CD4-positive, alpha-beta T cell (primary cell): ENCODE results near the gene C3orf38. TPM values are rescaled to one million over a fixed set of nuclear protein-coding genes. Genes with fewer than 3 reads are reported as not detected.
A peak's percentile ranks its signal among the peaks of the same experiment; 100 is the strongest.

ENCODE experiments used
- ATAC-seq: fragments of 200-7000 bp; cut with Tn5 transposase; one replicate; pipeline ENCODE4 v1.10.0; 2022; ENCODE audit warnings: mild to moderate bottlenecking; ENCODE audit not compliant: poor library complexity
- CTCF ChIA-PET: fragments of 350-600 bp; sonication (Branson Sonifier 250); formaldehyde crosslinking; loops from one replicate; lab custom pipeline; 2021; ENCODE audit warnings: antibody characterized with exemption, inconsistent platforms; lab: Charles Lee
- POLR2A ChIA-PET: fragments of 350-600 bp; sonication (Branson Sonifier 250); formaldehyde crosslinking; loops from one replicate; lab custom pipeline; 2021; ENCODE audit warnings: antibody characterized with exemption, inconsistent platforms; lab: Charles Lee
- DNase-seq, 14 experiments: peaks; one replicate each; pipeline ENCODE4 v3.0.0-alpha.2; 2013 to 2020; ENCODE audit warnings: mixed read lengths in 2 of 14
- H3K27ac ChIP-seq, 2 donors: one replicate each; pipeline versions ENCODE4 v1.5.1 to v1.7.0; 2013; ENCODE audit warnings: low read length in 2 of 2, low read depth in 1 of 2, mild to moderate bottlenecking in 1 of 2
- H3K27me3 ChIP-seq, 2 experiments: 1 replicate in 1 of 2; 2 replicates in 1 of 2; pipeline versions ENCODE4 v1.6.1 to v1.7.0; 2013; ENCODE audit warnings: low read length in 2 of 2, control low read depth in 1 of 2, mild to moderate bottlenecking in 1 of 2, moderate library complexity in 1 of 2; ENCODE audit not compliant: insufficient read depth in 2 of 2, control insufficient read depth in 1 of 2
- H3K36me3 ChIP-seq: one replicate; pipeline ENCODE4 v1.6.1; 2013; ENCODE audit warnings: low read length, control low read depth; ENCODE audit not compliant: insufficient read depth
- H3K4me1 ChIP-seq: one replicate; pipeline ENCODE4 v1.6.1; 2013; ENCODE audit warnings: low read length, control low read depth; ENCODE audit not compliant: insufficient read depth
- H3K4me3 ChIP-seq: one replicate; pipeline ENCODE4 v1.5.1; 2013; ENCODE audit warnings: mild to moderate bottlenecking, low read length, moderate library complexity
- H3K9me3 ChIP-seq, 2 experiments: 1 replicate in 1 of 2; 2 replicates in 1 of 2; pipeline versions ENCODE4 v1.6.1 to v1.7.0; 2013; ENCODE audit warnings: low read length in 2 of 2, mild to moderate bottlenecking in 2 of 2, control low read depth in 1 of 2, moderate library complexity in 1 of 2; ENCODE audit not compliant: control insufficient read depth in 1 of 2, insufficient read depth in 1 of 2
- H3K27ac Mint-ChIP-seq: one replicate; pipeline ENCODE4 v1.8.0; 2020; ENCODE audit warnings: mixed read lengths
- H3K27me3 Mint-ChIP-seq: one replicate; pipeline ENCODE4 v1.8.0; 2021; ENCODE audit warnings: mixed read lengths
- H3K36me3 Mint-ChIP-seq: one replicate; pipeline ENCODE4 v1.8.0; 2021; ENCODE audit warnings: low read depth, mixed read lengths
- H3K4me1 Mint-ChIP-seq: one replicate; pipeline ENCODE4 v1.8.0; 2021; ENCODE audit warnings: low read depth, mixed read lengths
- H3K4me3 Mint-ChIP-seq: one replicate; pipeline ENCODE4 v1.8.0; 2020; ENCODE audit warnings: mild to moderate bottlenecking, mixed read lengths
- H3K9me3 Mint-ChIP-seq: one replicate; pipeline ENCODE4 v1.8.0; 2020; ENCODE audit warnings: mixed read lengths
- intact Hi-C, 2 experiments: fragments of 100-400 bp; cut with DNase I in 1 of 2; cut with micrococcal nuclease in 1 of 2; formaldehyde crosslinking; loops; one replicate each; pipeline versions ENCODE4 v1.15.1 to v1.9.0; 2023 to 2025; cut with DNase I, micrococcal nuclease
- total RNA-seq, 174 experiments: library from RNA in 2 of 174; stranded (reverse) in 2 of 174; gene quantifications; one replicate each; pipeline ENCODE4 v1.2.3 and lab custom pipeline; 2021 to 2026
- TF ChIP-seq, protein P1 (sequence below): fragments of 200-600 bp; IDR thresholded peaks from one replicate; pipeline ENCODE4 v1.8.0; 2022; ENCODE audit warnings: antibody characterized with exemption, mild to moderate bottlenecking

The C3orf38 gene
- total RNA-seq, 2 experiments from 2014 or later, result 45.9 to 52.9 TPM

GRCh38 chr3:88112289-88112688 is 37.5 kb upstream of the C3orf38 start:
- intact Hi-C loops, result loop anchor here (5.0 to 10.0 kb wide), 4 partner anchors 55 to 340 kb away; partner anchors contain the start of genes CGGBP1 (in 1 of the 2) and ZNF654 (in 1 of the 2)
- Mint-ChIP-seq H3K27me3 (no peaks in the 10 kb centered on the region), H3K4me1 (peaks cover 24% of the 10 kb centered on the region), H3K4me3 (no peak overlapping the region), H3K27ac (no peak overlapping the region), H3K9me3 (no peaks in the 10 kb centered on the region), H3K36me3 (peaks cover 39% of the 10 kb centered on the region)
- POLR2A ChIA-PET, result interaction anchor here (1.6 kb wide), 1 partner anchor 54 kb away, joined by 7 read pairs; the partner anchor contains the start of genes CGGBP1 and ZNF654
- ATAC-seq, result no peak
- Histone ChIP-seq H3K27ac (no peak overlapping the region), H3K9me3 (no peaks in the 10 kb centered on the region), H3K4me1 (no peaks in the 10 kb centered on the region), H3K36me3 (peaks cover 24% of the 10 kb centered on the region), H3K27me3 (no peaks in the 10 kb centered on the region), H3K4me3 (no peak overlapping the region)
- TF ChIP-seq, protein P1, sequence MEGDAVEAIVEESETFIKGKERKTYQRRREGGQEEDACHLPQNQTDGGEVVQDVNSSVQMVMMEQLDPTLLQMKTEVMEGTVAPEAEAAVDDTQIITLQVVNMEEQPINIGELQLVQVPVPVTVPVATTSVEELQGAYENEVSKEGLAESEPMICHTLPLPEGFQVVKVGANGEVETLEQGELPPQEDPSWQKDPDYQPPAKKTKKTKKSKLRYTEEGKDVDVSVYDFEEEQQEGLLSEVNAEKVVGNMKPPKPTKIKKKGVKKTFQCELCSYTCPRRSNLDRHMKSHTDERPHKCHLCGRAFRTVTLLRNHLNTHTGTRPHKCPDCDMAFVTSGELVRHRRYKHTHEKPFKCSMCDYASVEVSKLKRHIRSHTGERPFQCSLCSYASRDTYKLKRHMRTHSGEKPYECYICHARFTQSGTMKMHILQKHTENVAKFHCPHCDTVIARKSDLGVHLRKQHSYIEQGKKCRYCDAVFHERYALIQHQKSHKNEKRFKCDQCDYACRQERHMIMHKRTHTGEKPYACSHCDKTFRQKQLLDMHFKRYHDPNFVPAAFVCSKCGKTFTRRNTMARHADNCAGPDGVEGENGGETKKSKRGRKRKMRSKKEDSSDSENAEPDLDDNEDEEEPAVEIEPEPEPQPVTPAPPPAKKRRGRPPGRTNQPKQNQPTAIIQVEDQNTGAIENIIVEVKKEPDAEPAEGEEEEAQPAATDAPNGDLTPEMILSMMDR, result no peak
- DNase-seq, result no peak
- CTCF ChIA-PET, result interaction anchor here (0.9 to 2.3 kb wide), 3 partner anchors 35 to 852 kb away, joined by 3 to 9 read pairs (median 3); no protein-coding TSS in a partner anchor

GRCh38 chr3:88113311-88114162 is 36.2 kb upstream of the C3orf38 start:
- H3K36me3 Mint-ChIP-seq, result peaks cover 52% of the 10 kb centered on the region
- Histone ChIP-seq H3K4me1 (no peaks in the 10 kb centered on the region), H3K4me3 (no peak overlapping the region), H3K9me3 (no peaks in the 10 kb centered on the region), H3K27me3 (no peaks in the 10 kb centered on the region), H3K36me3 (peaks cover 27% of the 10 kb centered on the region), H3K27ac (no peak overlapping the region)
- ChIA-PET CTCF (interaction anchor here (0.6 to 2.6 kb wide), 11 partner anchors 10 to 854 kb away, joined by 3 to 10 read pairs (median 3); partner anchors contain the start of gene C3orf38), POLR2A (interaction anchor here (1.4 to 1.6 kb wide), 2 partner anchors 36 to 55 kb away, joined by 3 to 7 read pairs; partner anchors contain the start of genes C3orf38, CGGBP1 and ZNF654)
- no peaks in the 10 kb centered on the region for H3K9me3 Mint-ChIP-seq
- intact Hi-C loops, result loop anchor here (1.0 to 10.0 kb wide), 9 partner anchors 56 to 853 kb away; partner anchors contain the start of genes CGGBP1 (in 1 of the 2) and ZNF654 (in 1 of the 2)
- H3K27me3 Mint-ChIP-seq, result no peaks in the 10 kb centered on the region
- DNase-seq, result peak in 13 of 14 experiments; percentile 4 to 84 (median 47)
- H3K4me1 Mint-ChIP-seq, result peaks cover 30% of the 10 kb centered on the region
- TF ChIP-seq, protein P1, result peak; percentile 92
- no peak overlapping the region for H3K4me3 Mint-ChIP-seq
- peak; percentile 96 for ATAC-seq
- peak overlapping the region; percentile 14 for H3K27ac Mint-ChIP-seq

DNA sequence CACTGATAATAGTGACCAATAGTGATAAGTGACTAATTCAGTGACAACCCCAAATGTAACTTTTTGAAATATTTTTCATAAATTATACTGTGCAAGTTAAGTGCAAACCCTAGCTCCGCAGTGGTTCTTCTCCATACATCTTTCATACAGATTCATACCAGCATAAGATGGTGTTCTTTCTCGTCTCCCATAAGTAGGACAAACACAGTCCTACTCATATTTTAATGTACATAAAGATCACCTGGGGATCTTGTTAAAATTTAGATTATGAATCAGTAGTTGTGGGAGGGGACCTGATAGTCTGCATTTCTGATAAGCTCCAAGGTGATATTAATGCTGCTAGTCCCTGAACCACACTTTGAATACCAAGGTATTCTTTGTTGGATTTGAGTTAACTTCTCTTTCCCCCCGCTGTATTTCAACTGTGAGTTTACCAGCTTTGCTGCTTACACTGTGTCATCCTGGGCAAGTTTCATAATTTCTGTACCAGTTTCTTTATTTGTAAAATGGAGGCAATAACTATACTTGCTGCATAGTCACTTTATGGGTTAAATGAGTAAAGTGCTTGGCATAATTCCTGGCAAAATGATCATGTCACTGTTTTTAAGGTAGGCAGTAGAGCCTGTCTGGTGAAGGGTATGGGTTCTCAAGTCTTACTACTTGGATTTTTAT is 34.7 kb upstream of the C3orf38 start:
- ChIA-PET POLR2A (interaction anchor here (1.1 kb wide), 1 partner anchor 35 kb away, joined by 3 read pairs; the partner anchor contains the start of gene C3orf38), CTCF (interaction anchor here (2.6 kb wide), 1 partner anchor 764 kb away, joined by 10 read pairs; no protein-coding TSS in a partner anchor)
- Mint-ChIP-seq H3K27ac (no peak overlapping the region), H3K36me3 (peaks cover 55% of the 10 kb centered on the region), H3K27me3 (no peaks in the 10 kb centered on the region), H3K9me3 (no peaks in the 10 kb centered on the region), H3K4me3 (no peak overlapping the region), H3K4me1 (peaks cover 24% of the 10 kb centered on the region)
- no peaks in the 10 kb centered on the region for H3K4me1 ChIP-seq
- no peaks in the 10 kb centered on the region for H3K27me3 ChIP-seq
- no peaks in the 10 kb centered on the region for H3K9me3 ChIP-seq
- no peak overlapping the region for H3K27ac ChIP-seq
- H3K4me3 ChIP-seq, result no peak overlapping the region
- ATAC-seq (no peak), DNase-seq (no peak)
- intact Hi-C loops, result loop anchor here (2.0 to 10.0 kb wide), 5 partner anchors 58 to 764 kb away; partner anchors contain the start of genes CGGBP1 (in 1 of the 2) and ZNF654 (in 1 of the 2)
- TF ChIP-seq, protein P1, result no peak
- peaks cover 28% of the 10 kb centered on the region for H3K36me3 ChIP-seq
